HG03097 (cell line): ENCODE measurements around the gene DDRGK1.
"Not testable (repeated sequence)": the region's sequence is repeated elsewhere in the genome, so short reads cannot be mapped to it uniquely, and the experiment has no call there.

ENCODE experiments used
- ATAC-seq: cut with Tn5 transposase; IDR thresholded peaks from one replicate; pipeline ENCODE4 v1.9.1; 2021; ENCODE audit not compliant: unreplicated experiment, low FRiP score

The DDRGK1 gene

DNA sequence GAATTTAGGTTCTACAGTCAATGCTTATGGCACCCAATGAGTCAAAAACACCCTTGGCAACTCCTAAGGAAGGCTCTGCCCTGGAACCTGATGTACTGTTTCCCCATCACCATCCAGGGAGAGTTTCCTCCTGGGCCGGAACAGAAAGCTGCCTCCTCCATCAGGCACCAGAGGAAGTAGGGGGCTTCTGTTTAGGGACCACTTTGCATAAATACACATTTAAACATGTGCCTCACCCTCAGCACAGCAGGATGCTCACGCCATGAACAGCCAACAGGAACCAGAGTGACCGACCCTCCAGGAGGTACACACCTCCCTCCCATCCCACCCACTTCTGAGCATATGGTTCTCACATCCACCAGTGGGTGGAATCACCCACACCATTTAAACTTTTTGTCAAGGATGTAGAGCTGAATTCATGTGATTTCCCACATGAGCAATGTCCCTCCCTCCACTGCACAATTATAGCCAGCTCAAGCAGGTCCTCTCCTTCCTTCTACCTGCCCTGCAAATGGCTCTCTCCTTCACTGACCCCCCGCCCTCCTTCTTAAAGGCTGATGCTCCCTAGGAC, 14.8 kb downstream of the DDRGK1 start:
- no peak for ATAC-seq

DNA sequence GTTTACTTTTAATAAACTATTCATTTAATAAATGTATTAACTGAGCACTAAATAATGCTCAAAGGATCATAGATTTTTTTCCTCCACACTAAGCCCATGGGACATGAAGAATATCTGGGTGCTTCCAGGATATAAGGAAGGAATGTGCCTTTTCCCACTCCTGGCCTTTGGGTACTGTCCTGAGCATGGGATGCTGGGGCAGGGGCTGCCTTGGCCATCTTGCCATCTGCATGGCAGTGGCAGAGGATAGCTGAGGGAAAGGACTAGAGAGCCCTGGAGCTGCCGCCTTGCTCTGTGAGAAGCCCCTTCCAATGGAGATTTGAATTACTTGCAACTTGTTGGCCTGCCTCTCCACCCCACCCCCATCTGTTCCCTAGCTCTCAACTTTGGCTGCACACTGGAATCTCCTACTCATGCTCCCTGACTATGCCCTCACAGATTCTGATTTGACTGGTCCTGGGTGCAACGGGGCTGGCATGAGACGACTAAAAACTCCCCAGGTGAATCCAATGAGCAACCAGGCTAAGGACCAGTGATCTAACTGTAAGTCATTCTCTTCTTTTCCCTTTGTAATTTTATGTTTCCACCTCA, 15.6 kb downstream of the DDRGK1 start:
- ATAC-seq: no peak

DNA sequence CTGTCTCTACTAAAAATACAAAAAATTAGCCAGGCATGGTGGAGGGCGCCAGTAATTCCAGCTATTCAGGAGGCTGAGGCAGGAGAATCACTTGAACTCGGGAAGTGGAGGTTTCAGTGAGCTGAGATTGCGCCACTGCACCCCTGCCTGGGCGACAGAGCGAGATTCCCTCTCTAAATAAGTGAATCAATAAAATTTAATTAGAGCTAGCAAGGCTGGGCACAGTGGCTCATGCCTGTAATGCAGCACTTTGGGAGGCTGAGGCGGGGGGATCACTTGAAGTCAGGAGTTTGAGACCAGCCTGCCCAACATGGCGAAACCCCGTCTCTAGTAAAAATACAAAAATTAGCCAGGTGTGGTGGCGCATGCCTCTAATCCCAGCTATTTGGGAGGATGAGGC, 16.6 kb downstream of the DDRGK1 start:
- not testable (repeated sequence) for ATAC-seq

DNA sequence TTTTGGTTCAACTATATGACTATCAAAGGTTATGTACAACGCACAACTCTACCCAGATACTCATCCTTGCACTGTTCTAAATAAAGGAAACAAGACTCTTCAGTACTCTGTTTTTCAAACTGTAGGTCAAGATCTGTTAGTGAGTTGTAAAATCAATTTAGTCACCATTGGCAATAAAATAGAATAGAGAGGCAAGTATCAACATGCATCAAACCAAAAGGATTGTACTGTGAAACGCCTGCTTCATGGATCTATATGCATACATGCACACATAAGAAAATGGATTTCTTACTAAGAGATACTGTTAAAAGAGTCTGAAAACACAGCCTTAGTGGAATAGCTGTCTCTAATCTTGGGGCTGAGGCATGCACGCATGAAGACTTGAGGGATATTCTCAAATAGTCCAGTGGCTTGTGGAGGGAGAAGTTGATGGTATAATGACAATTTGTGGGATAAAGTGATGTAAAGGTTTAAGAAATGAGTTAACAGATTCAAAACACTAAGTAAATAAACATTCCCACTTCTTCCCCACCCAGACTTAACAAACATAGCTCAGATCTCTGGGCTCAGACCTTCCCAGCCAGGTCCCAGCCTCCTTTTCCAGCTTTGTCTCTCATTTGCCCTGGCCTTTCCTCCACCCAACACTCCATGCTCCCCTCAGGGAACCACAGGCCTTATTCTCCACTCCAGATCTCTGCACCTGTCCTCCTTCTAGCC, 20.4 kb downstream of the DDRGK1 start:
- no peak for ATAC-seq

DNA sequence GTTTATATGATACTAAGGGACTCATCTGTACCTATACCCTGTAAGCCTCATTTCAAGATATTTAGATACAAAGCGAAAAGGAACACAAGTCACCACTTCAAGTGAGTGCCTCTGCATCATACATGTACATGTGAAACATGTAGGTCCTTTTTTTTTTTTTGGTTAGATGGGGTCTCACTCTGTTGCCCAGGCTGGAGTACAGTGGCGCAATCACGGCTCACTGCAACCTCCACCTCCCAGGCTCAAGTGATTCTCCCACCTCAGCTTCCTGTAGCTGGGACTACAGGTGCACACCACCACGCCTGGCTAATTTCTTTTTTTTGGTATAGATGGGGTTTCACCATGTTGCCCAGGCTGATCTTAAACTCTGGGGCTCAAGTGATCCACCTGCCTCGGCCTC, 22.1 kb downstream of the DDRGK1 start:
- ATAC-seq: not testable (repeated sequence)

DNA sequence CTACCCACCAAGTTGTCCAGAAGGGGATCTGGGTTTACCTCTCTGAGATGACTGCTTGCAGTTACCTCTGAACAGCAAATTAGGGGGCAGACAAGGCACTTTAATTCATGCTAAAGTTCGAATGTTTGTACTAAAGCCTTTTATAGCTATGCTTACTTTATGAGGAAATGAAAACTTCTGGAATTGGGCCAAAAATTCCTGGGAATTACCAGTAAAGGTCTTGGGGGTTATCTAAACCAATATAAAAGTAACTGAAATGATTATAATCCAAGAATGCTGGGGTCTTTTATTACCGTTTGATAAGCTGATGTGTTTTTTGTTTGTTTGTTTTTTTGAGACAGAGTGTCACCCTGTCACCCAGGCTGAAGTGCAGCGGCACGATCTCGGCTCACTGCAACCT, 23.2 kb downstream of the DDRGK1 start:
- ATAC-seq: no peak

DNA sequence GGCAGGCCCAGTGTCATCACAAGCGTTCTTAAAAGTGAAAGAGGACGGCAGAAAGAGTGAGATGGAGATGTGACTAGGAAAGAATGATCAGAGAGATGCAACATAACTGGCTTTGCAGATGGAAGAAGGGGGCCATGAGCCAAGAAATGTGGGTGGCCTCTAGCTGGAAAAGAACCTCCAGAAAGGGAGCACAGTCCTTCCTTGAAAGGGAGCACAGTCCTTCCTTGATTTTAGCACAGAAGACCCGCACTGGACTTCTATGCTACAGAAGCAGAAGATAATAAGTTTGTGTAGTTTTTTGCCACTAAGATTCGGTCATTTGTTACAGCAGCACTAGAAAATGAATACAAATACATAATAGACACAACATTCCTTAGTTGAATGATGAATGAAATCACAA, 24.2 kb downstream of the DDRGK1 start:
- no peak for ATAC-seq

DNA sequence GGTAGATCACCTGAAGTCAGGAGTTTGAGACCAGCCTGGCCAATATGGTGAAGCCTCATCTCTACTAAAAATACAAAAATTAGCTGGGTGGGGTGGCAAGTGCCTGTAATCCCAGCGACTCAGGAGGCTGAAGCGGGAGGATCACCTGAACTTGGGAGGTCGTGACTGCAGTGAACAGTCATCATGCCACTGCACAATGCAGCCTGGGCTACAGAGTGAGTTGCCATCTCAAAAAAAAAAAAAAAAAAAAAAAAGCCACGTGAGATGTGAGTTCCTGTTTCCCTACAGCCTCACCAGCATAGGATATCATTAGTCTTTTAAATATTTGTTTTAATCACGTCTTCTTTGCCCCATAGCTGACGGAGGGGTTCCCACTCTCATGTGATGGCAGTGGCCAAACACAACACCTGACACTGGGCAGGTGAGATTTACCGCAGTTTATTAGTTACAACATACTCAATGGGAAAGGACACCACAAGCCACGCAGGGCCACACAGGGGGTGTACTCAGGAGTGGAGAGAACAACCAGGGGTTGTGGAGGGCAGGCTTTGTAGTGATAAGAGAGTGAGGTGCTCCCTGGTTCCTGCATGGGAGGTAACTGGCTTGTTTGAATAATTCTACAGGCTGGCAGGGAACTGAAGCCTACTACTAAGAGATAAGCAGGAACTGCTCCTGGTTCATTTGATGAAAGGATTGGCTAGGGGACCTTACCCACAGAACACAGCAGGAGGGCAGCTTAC, 26.6 kb downstream of the DDRGK1 start:
- no peak for ATAC-seq

DNA sequence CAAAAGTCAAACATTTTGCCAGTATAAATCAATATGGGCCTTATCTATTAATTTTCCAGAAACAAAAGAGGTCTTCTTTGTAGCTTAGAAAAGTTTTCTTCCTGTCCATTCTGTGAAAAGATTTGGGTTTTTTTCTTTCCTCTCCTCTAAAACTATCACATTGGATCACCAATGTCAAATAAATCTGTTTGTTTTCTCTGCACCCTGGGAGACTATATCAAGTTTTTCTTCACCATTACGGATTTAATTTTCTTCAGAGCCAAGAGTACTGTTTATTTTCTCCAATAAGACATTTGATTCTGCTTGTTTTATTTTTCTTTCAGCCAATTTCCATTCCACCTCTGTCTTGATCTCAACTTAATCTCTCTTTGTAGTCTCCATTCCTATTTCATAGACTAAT, 29.2 kb downstream of the DDRGK1 start:
- no peak for ATAC-seq

DNA sequence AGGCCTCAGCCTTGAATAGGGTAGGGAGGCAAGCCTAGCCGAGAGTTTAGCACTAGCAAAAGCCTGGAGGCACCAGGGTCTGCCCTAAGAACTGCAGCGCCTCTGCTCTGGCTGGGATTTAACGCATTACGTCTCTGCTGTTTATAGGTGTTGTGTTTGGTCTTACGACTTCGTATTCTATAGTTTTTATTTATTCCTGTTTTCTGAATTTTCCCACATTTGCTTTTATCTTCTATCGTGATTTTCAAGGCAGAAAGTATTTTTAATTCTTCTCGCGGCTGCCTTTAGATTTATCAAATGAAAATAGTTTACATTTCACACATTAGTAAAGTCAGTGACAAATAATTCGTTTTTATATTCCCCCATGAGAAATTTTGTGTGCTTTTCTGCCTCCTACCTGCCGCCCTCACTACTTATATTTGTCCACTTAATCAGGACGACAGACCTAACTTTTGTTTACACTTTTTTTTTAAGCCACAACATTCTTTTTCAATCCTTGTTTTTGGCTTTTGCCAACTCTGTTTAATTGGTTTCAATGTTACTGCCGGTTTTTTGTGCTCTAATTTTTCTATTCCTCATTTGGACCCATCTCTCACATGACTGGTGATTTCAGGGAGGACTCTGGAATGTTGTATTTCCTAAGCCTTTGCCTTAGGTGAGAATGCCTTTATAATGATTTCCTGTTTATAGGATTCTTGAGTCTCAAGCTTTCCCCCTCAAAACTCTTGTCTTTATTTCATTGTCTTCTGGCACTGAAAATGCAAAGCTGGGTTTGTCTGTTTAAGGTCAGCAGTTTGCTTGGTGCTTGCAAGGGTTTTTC, 29.8 kb downstream of the DDRGK1 start:
- no peak for ATAC-seq

DNA sequence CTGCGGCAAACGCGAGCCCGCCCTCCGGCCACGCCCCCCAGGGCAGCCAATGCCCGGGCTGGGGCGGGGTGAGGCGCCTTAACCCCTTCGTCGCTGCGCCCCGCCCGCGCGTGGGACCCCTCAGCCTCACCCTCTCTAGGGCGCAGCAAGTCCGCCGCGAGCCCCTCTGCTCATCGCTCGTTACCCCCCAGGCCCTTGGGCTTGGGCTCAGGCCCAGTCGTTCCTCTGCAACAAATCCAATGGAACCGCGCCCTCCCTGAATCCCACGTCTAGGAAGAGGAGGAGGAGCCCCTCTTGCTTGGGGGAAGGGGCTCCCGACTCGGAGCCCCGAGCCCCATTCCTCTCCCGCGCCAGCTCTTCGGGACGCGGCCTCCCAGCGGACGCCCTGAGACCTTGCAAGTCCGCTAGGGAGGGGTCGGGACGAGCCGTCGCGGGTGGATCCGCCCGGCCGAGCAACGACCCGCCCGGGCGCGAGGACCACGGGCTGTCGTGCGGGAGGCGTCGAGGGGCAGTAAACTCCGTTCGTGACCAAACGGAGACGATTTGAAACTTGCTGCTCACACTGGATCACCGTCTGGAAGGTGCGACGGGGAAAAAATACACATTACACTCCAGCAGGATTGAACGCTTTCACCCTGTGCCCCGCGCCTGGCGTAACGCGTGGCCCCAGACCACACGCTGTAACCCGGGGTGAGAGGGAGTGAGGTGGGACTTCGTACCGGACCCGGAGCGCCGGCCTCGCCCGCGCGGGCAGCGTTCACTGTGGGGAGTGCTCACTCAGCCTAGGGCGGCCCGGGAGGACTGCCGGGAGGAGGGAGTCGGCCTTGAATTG, 30.7 kb downstream of the DDRGK1 start:
- peak; percentile 67 for ATAC-seq

DNA sequence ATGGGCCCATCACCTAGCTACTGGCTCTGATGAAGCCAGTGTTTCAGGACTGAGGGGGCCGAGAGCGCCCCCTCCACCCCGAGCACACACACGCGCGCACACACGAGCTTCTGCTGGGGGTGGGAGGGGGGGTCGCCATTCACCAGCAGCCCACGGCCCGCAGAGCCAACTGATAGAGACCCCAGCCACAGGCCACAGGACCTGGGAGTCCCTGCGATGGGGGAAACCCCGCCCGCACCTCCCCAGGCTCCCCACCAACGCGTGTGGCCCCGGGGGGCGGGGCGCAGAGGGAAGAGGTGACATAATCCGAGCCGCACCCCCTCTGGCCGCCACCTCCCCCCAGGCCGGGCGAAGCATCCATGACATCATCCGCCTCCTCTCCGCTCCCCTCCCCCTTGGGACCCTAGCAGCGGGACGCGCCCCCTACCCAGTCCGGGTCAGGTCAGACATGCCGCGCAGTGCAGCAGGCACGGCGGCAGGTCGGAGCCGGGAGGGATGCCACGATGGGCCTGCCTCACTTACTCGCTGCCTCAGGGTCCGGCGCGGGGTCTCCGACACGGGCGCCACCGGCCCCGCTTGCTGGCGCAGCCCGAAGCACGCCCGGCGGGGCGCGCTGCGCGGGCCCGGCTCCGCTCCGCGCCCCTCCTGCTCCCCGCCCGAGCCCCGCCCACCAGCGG, 31.4 kb downstream of the DDRGK1 start, which contains the start of gene LZTS3:
Gene LZTS3 (minus strand): TSS at position 617 of the 677 bp plus-strand sequence. CDS start 6,386 bp downstream, outside the sequence.
- peak; percentile 36 for ATAC-seq

DNA sequence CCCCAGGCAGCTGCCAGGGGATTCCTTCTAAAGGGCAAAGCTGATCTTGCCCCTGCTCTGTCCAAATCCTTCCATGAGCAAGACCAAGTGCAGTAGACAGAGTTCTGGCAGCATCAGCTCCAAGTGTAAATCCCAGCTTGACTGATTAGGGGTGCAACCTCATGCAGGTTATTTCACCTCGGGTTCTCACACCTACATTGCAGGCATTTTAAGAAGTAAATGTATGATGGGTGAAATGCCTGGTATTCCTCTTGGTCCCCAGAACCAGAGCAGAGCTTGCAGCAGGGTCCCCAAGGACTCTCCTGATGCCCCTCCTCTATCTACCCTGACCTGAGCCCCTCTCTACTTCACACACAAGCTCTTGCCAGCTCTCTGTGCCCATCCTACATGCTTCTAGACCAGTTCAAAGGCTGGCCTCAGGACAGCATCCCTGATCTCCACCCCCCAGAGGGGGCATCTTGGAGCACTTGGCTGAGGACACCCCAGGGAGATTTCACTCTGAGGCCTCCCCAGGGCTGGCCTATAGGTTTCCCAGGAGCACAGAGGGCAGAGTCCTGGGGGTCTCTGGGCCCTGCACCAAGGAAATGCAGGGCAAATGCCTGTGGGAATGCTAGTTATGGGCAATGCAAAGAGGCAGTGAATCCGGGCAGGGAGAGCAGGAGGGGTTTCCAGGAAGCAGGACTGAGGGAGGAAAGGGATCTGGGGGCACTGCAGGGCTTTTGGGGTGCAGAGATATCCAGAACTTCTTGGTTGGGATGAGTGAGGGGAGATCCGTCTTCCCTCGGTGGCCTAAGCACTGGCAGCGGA, 32.2 kb downstream of the DDRGK1 start:
- no peak for ATAC-seq

DNA sequence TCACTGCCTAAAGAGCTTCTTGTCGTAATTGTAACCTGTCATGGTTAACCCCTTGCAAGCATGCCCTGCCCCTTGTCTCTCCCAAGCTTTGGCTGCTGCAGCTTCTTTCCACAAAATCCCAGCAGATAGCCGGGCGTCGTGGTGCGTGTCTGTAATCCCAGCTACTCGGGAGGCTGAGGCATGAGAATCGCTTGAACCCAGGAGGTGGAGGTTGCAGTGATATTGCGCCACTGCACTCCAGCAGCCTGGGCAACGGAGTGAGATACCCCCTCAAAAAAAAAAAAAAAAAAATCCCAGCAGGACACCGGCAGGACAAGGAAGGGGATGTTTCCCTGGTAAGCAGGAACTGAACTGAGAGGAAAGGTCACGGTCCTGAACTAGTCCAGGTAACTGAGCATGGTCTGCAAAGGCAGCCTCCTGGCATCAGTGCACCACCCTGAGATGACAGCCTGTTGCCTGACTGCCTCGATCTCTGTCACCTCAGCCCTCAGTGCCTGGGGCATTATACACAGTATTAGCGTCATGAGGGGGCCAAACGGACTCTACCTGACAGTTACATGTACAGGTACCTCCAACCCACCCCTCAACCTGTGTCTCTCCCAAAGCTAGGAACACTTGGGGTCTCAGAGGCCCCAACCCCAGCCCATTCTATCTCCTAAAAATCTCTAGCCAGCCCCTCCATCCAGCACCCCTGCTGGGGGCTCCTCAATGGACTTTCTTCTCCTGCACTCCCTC, 32.9 kb downstream of the DDRGK1 start:
- ATAC-seq: no peak

DNA sequence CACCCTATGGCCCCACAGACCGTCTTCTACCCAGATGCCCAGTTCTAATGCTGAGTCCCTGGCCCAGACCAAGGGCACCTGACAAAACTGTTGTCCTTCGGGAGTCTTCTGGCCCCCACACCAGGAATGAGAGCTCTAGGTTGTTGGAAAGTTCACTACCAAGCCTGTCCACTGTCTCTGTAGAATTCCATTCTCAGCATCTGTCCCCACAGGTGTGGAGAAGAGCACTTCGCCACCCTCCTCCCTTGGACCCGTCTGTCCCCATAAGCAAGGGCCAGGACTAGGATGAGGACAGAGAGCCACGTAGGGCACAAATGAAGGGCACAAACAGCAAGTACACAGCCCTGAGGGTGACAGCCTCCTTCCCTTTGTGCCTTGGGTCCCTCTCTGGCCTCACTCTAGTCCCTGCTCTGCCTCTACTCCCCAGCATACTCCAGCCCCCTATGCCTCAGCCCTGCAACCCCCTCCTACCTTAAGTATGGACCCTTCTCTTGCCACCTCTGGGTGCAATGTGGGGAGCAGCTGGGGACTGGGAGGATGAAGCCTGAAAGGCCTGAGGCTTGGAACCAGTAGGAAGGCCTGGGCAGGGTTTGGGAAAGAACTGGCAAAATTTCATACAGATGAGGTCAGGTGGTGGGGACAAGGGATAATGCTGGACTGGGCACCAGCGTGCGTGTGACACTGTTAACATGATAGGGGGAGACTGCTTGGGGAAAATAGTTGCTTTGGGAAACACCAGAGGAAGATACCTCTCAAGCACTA, 35.5 kb downstream of the DDRGK1 start:
- ATAC-seq: no peak

DNA sequence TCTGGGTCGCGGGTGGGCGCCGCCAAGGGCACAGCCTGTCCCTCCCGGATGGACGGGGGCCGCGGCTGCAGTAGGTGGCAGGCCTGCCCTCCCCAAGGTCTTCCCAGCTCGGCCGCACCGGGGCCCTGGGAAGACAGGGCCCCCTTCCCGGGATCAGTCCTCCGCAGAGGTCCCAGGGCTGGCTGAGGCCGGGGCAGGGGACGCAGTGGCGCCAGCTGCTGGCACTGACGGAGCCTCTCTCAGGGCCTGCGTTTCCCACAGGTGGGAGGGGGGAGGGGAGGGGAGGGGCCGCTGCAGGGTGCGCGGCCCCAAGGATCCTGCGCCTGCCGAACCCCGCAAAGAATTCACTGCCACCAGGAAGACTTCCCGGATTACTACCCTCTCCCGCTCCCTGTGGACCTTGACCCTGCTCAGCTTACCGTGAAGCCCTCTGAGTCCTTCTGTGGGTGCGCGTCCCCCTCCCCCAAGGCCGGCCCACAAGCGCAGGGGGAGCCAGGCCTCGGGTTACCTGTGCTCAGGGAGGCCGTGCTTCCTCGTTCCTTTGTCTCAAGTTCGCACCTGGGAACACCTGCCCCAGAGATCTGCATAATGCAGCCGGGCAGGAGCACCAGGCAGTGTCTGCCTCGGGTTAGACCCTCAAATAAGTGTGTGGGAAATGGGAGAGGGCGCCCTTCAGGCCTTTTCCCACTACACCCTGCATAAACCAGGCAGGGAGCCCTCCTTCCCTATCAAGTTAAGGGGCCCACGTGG, 36.2 kb downstream of the DDRGK1 start:
- ATAC-seq: no peak
